GM21528 (cell line): ENCODE measurements around the gene ERP44.
"Not testable (repeated sequence)": the region's sequence is repeated elsewhere in the genome, so short reads cannot be mapped to it uniquely, and the experiment has no call there.

Source experiments
- ATAC-seq: cut with Tn5 transposase; IDR thresholded peaks from one replicate; pipeline ENCODE4 v1.9.1; 2021; ENCODE audit warnings: mild to moderate bottlenecking, moderate library complexity; ENCODE audit not compliant: unreplicated experiment, low FRiP score

The ERP44 gene

DNA sequence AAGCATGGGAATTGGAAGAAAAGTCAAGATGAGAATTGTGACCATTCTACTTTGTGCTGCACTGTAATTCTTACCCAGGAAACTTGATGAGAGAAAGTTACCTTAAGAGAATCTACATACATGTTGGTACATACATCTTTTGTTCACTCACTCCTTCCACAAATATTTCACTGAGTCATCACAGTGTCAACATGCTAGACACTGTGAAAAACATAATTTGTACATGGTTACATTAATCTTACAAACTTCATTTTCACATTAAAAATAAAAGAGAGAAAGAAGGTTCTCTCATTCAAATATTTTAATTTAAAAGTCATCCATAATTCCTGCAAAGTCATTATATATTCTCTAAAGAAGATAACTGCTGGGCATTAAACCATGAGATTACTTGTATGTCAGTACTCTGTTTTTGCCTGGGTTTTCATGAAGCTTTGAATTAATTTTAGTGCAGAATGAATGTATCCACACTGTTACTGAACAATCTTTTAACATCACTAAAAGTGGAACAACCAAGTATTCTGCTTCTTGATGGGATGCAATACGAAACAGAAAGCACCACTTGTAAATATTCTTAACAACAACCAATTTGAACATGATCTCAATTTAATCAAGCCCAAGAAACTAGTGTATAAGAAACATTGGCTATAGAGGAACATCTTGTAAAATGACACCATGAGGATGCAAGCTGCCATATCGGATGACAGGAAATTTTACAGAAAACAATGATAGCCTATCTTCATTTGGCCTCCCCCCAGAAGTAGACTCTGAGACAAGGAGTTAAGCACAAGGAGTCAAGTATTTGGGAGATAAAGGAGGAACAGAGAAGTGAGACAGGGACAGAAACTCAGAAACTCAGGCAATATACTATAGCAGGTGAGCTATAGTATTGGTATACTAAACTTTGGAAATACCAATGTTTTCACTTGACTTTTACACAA is 28.4 kb downstream of the ERP44 start:
- ATAC-seq = no peak

DNA sequence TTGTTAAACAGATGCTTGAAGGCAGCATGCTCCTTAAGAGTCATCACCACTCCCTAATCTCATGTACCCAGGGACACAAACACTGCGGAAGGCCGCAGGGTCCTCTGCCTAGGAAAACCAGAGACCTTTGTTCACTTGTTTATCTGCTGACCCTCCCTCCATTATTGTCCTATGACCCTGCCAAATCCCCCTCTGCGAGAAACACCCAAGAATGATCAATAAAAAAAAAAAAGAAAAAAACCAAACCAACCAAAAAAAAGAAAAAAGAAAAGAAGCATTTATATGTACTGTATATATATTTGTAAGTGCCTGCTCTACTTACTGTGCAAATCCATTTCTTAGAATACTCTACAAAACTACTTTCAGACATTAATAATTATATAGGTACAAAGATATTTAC is 29.7 kb downstream of the ERP44 start:
- not testable (repeated sequence) for ATAC-seq

DNA sequence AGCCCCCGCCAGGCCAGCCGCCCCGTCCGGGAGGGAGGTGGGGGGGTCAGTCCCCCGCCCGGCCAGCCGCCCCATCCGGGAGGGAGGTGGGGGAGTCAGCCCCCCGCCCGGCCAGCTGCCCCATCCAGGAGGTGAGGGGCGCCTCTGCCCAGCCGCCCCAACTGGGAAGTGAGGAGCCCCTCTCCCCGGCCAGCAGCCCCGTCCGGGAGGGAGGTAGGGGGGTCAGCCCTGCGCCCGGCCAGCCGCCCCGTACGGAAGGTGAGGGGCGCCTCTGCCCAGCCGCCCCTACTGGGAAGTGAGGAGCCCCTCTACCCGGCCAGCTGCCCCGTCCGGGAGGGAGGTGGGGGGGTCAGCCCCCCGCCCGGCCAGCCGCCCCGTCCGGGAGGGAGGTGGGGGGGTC is 30.8 kb downstream of the ERP44 start:
- not testable (repeated sequence) for ATAC-seq

DNA sequence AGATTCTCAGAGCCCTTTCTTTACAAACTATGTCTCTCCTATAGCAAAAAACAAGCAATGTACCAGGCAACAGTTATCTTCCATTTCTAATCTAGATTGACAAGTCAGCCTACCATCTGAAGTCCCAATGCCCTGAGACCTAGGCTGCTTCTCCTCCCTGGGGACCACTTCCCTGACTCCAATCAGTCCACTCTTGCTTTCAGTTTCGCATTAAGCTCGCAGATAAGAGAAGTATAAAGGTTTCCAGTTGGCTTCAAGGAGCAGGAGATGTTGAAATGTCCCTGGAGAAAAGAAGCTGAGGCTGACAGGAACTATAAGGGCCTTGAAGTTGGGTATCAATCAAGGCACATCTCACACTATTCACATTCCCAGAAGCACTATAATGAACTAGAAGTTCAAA is 32.3 kb downstream of the ERP44 start:
- peak; percentile 60 for ATAC-seq

DNA sequence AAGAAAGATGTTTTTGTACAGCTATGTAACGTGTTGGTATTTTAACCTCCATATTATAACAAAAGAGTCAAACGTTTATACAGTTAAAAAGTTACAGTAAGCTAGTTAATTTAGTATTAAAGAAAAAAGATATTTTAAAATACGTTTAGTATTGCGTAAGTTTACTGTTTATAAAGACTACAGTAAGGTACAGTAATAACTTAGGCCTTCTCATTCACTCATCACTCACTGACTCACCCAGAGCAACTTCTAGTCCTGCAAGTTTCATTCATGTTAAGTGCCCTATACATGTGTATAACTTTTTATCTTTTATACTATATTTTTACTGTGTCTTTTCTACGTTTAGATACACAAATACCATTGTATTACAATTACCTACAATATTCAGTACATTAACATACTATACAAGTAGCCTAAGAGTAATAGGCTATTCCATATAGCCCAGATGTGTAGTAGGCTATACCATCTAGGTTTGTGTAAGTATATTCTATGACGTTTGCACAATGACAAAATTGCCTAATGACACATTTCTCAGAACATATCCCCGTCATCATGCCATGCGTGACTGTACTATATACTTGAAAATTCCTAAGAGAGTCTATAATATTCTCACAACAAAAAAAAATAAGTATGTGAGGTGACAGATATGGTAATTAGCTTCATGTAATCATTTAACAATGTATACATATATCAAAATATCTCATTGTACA is 33.8 kb downstream of the ERP44 start:
- no peak for ATAC-seq

DNA sequence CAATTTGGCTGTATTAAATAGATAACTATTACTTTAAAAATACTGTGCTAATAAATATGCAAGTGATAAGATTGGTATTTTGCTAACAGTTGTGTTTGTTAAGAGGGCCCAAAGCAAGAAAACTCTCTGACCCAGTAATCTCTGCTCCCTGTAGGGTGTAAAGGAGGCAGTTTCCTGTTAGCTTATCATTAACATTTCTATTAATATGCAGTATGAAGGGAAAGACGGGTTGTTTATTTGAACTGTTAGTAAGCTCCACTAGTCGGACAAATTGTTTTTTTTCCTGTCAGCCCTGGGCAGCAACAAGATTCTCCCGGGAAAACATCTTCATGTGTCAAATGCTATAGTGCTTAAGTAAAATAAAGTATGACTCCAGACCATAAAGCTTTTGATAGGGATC is 35.6 kb downstream of the ERP44 start:
- no peak for ATAC-seq

DNA sequence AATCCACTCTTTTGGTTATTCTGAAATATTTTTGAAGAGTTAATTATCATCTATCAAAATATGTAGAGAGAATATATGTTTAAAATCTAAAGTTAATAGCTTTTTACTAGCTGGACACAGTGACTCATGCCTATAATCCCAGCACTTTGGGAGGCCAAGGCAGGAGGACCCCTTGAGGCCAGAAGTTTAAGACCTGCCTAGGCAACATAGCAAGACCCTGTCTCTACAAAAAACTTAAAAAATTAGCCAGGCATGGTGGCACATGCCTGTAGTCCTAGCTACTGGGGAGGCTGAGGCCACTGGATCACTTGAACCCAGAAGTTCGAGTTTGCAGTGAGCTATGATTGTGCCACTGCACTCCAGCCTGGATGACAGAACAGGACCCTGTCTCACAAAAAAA is 36.1 kb downstream of the ERP44 start:
- ATAC-seq = not testable (repeated sequence)

DNA sequence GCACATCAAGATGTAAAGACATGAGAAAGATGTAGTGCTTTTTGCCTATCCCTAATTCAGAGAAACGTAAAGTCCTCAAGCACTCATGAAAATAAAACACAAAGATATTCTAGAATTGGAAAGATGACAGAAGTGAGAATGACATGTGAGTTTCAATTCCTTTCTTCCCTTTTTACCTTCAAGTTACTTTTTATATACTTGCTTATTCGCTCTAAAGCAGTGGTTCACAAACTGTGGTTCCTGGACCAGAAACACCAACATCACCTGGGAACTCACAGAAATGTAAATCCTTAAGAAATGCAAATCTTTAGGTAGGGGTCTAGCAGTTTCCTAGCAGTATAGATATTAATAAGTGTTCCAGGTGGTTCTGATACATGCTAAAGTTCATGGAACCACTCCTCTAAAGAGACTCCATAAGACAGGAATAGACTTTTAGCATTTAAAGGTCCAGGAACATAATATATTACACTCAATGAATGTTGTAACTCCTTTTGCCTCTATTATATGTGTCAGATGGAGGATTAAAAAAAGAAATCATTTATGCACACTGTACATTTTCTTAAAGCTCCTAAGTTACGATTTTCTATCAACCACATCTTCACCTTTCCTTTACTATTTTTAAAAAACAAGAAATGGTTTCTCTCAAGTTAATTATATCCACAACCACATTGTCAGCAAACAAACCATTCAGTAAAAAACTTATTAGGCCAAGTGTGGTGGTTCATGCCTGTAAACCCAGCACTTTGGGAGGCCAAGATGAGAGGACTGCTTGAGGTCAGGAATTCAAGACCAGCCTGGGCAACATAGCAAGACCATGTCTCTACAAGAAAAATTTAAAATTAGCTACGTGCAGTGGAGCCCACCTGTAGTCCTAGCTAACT is 39.9 kb downstream of the ERP44 start:
- peak; percentile 87 for ATAC-seq

DNA sequence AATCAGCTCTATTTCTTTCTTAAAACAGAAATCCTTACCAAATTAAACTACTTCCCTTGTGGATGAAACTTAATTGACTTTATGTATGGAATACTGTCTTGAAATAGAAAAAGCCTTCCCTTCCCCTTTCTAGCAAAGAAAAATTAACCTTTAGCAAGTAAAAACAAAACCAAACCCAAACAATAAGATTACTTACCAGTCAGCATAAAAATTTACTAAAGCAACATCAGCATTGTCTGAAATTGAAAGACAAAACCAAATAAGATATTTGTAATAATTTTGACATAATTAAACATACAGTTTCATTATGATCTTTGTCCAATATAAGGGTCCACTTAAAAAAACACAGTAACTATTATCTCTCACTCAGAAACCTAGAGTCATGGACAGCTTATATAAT is 41.2 kb downstream of the ERP44 start:
- no peak for ATAC-seq

DNA sequence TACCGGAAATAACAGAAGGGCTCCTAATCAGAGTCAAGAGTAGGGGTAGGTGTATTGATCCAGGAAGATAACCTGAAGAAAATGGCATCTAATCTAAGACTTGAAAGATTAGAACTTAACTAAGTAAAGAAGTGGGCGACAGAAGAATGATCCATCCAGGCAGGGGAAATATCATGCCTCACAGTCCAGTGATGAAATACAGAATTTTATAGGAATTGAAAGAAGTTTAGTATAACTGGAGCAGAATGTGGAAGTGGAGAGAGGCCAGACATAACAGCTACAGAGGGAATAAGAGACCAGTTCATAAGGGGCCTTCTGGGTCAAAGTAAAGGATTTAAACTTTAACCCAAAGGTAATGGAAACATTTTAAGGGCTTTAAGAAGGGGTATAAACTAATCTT is 42.2 kb downstream of the ERP44 start:
- no peak for ATAC-seq

DNA sequence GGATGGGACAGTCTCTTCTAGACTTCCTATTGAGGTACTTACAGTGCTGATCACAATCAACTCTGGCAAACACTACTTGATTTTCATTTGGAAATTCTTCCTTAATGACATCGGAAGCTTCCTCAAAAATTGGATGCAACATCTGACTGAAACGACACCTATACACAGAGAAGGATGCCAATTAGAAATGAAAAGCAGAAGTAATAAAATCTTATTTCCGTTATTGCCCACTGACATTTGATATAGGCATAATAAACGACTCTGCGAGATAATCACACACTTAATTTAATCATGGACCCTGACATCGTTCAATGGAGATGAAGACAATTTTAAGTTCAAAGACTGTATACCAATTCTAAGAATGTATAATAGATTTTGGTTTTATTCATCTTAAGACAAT is 46.4 kb downstream of the ERP44 start:
- ATAC-seq = no peak

DNA sequence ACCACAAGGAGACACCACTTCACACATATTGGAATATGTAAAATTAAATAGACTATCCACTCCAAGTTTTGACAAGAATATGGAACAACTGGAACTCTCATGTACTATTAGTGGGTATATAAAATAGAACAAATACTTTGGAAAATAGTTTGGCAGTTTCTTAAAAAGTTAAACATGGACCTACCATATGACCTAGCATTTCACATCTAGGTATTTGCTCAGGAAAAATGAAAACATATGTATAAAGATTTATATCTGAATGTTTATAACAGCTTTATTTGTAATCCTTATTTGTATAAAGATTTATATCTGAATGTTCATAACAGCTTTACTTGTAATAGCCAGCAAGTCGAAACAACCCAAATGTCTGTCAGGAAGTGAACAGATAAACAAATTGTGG is 49.2 kb downstream of the ERP44 start:
- no peak for ATAC-seq

DNA sequence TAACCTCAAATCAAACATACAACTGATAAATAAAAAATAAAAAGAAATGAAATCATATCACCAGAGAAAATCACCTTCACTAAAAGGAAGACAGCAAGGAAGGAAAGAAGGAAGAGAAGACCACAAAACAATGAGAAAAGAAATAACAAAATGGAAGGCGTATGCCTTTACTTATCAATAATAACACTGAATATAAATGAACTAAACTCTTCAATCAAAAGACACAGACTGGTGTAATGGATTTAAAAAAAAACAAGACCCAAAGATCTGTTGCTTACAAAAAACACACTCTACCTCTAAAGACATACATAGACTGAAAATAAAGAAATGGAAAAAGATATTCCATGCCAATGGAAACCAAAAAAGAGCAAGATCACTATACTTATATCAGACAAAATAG is 60.3 kb downstream of the ERP44 start:
- no peak for ATAC-seq

DNA sequence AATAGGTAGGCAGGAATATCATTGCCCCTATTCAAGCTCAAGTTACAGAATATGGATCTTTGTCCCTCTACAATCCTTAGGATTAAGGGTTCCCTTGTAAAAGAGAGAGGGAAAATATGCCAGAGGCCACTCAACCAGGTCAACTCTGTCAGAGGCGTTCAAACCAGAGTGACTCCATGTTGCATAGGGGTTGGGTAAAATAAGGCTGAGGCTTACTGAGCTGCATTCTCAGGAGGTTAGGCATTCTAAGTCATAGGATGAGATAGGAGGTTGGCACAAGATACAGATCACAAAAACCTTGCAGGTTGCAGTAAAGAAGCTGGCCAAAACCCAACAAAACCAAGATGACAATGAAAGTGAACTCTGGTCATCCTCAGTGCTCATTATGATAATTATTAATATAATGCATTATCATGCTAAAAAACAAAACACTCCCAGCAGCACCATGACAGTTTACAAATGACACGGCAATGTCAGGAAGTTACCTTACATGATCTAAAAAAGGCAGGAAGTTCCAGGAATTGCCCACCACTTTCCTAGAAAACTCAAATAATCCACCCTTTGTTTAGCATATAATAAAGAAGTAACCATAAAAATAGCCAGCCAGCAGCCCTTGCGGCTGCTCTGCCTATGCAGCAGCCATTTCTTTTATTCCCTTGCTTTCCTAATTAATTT is 64.8 kb downstream of the ERP44 start:
- no peak for ATAC-seq

DNA sequence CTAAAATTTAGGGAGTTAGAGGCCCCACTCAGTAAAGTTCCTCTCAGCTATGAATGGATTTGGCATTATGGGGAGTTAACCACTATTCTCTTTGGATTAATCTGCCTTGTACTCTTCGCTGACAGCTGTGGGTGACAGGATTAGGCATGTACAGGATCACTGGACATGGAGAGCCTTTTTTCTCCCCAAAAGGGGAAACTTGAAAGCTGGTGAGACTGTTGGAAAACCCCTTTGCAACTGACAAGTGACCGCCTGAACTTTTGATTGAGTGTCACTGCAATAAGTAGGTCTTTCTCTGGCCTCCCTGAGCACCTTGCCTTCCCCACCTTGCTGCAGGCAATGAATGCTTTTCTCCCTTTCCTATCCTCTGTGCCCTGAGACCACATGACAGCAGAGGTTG is 68.3 kb downstream of the ERP44 start:
- no peak for ATAC-seq

DNA sequence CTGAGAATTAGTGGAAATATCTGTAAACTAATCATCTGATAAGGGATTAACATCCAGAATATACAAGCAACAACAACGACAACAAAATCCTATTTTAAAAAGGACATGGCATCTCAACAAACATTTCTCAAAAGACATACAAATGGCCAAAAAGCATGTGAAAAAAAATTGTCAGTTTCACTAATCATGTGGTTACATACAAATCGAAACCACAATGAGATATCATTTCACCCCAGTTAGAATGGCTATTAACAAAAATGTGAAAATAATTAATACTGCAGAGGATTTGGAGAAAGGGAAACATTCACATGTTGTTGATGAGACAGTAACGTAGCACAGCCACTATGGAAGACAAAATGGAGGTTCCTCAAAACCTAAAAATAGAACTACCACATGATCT is 69.5 kb downstream of the ERP44 start:
- no peak for ATAC-seq

DNA sequence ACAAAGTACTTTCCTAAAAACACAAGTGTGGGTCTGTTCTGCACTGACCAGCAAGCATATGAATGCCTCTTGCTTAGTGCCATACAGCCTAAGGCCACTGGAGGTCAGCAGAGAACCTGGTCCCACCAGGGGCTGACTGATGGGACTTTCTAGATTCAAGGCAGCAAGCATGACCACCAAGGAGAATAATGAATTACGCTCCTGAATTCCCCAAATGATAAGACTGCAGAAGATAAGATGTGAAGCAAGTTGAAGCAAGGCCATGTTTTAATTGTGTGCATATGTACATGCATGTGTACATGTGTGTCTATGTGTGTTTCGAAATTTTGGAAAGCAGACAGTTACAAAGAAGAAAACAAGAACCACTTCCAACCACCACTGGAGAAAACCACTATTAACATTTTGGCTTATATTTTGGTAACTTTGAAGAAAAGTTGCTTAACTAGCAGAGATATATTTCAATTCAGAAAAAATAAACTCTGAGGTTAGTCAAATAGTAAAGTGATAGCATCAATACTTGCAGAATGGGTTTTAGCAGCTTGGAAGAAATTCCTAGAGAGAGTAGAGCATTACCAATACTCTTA is 70.5 kb downstream of the ERP44 start:
- peak; percentile 84 for ATAC-seq

DNA sequence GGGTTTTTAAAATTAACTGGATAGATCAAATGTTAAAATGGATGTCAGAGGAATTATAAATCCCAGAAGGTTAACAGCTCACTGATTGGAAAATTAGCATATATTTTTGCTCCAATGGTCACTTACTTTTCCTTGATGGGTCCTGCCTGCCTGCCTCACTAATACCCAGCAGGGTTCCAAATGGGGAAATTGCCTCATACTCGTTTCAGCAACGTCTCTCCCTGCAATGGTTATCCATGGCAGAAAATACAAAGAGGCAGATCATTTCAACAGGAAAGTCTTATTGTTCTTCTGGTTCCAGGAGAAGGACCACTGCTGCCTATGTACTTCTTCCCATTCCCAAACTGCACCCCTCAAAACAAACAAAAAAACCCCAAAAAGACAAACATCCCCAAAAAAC is 71.3 kb downstream of the ERP44 start:
- no peak for ATAC-seq

DNA sequence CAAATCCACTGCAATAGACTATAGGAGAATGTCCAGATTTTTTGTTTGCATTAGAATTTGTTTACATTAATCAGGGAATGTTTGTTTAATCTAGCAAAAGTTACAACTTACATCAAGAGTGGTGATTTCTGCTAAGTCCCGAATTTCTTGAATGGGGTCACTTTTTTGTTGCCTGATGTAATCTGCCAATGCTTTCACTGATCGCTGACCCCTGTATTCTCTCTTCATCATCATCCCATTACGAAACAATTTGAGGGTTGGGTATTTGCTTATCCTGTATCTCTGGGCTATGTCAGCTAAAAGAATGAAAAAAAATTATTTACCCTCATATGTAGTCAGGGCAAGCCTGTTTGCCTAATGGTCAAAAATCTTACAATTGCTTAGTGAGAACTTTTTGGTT is 76.9 kb downstream of the ERP44 start:
- no peak for ATAC-seq
